Stimulated activated CD8-positive, alpha-beta memory T cell treated with anti-CD3 and anti-CD28 coated beads, Interleukin-2, amount 100 ng/mL, for 1 hour (primary cell): ENCODE results near the gene SRRM4.
"Not testable (repeated sequence)": the region's sequence is repeated elsewhere in the genome, so short reads cannot be mapped to it uniquely, and the experiment has no call there.

Experiments used
- DNase-seq, 2 donors: peaks; one replicate each; pipeline ENCODE4 v3.0.0-alpha.2; 2020; ENCODE audit warnings: low read depth in 2 of 2

The SRRM4 gene

GRCh38 chr12:119008691-119009221 is 27.4 kb downstream of the SRRM4 start:
- no peak for DNase-seq

- DNase-seq, result no peak
These were observed 29.9 kb downstream of the SRRM4 start for GRCh38 chr12:119011231-119011630.

GRCh38 chr12:119012179-119012578 is 30.8 kb downstream of the SRRM4 start:
- no peak for DNase-seq

- no peak for DNase-seq
These were observed 31.7 kb downstream of the SRRM4 start for GRCh38 chr12:119013023-119013422.

GRCh38 chr12:119014368-119014767 is 33.0 kb downstream of the SRRM4 start:
- DNase-seq, result no peak

- no peak for DNase-seq
These were observed 35.4 kb downstream of the SRRM4 start for GRCh38 chr12:119016715-119017114.

GRCh38 chr12:119019166-119019565 is 37.8 kb downstream of the SRRM4 start:
- DNase-seq, result no peak

GRCh38 chr12:119020406-119021360 is 39.3 kb downstream of the SRRM4 start:
- no peak for DNase-seq

- DNase-seq, result no peak
These were observed 43.0 kb downstream of the SRRM4 start for GRCh38 chr12:119024356-119024755.

- DNase-seq, result no peak
These were observed 44.4 kb downstream of the SRRM4 start for GRCh38 chr12:119025786-119026185.

GRCh38 chr12:119033332-119033731 is 52.0 kb downstream of the SRRM4 start:
- not testable (repeated sequence) for DNase-seq

- no peak for DNase-seq
These were observed 55.8 kb downstream of the SRRM4 start for GRCh38 chr12:119036878-119037825.

GRCh38 chr12:119044094-119044493 is 62.8 kb downstream of the SRRM4 start:
- no peak for DNase-seq

GRCh38 chr12:119047641-119048040 is 66.3 kb downstream of the SRRM4 start:
- no peak for DNase-seq

GRCh38 chr12:119050663-119051062 is 69.3 kb downstream of the SRRM4 start:
- DNase-seq, result no peak

- no peak for DNase-seq
These were observed 70.1 kb downstream of the SRRM4 start for GRCh38 chr12:119051474-119051873.

- no peak for DNase-seq
These were observed 70.7 kb downstream of the SRRM4 start for GRCh38 chr12:119052001-119052400.

GRCh38 chr12:119055977-119056376 is 74.6 kb downstream of the SRRM4 start:
- DNase-seq, result no peak

GRCh38 chr12:119060847-119061796 is 79.8 kb downstream of the SRRM4 start:
- DNase-seq, result no peak

GRCh38 chr12:119068129-119068856 is 87.0 kb downstream of the SRRM4 start:
- no peak for DNase-seq
